Thyroid gland (tissue), 4 donors: ENCODE measurements around the gene SERPINA4.

Source experiments
- POLR2A ChIP-seq, 2 donors: fragments of 450-650 bp; IDR thresholded peaks; one replicate each; pipeline ENCODE4 v1.6.1; 2017; ENCODE audit warnings: antibody characterized with exemption in 2 of 2, mild to moderate bottlenecking in 2 of 2, moderate library complexity in 1 of 2
- TF ChIP-seq, protein P1 (sequence below), 6 experiments: fragments of 200-600 bp in 3 of 6; fragments of 450-650 bp in 3 of 6; sonication (generic) in 3 of 6; IDR thresholded peaks; one replicate each; pipeline ENCODE4 v1.5.1; 2016 to 2019; ENCODE audit warnings: antibody characterized with exemption in 6 of 6, mild to moderate bottlenecking in 2 of 6, inconsistent platforms in 1 of 6, moderate library complexity in 1 of 6

DNA sequence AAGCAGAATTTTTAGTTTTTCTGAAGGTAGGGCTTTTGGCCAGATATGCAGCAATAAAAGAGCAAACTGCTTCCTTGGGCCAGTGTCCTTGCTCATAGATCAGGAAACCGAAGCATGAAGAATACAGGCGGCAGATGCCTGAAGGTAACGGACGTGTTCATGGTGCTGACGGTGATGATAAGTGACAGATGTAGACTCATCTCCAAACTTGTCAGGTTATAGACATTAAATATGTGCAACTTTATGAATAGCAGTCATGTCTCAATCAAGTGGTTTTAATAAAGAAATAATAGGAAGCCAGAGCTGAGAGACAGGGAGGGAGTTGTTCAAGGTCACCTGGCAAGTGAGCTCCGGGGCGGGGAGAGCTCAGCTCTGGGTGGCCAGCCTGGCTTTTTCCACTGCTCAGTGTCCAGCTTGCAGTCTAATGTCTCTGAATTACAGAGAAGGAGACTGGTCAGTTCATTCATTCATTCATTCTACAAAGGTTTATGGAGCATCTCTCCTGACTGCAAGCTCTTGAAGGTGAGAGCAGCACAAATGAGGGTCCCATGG is 21.0 kb downstream of the SERPINA4 start:
- TF ChIP-seq POLR2A (IDR thresholded peaks at IDR 0.05): no peak
- TF ChIP-seq, protein P1, sequence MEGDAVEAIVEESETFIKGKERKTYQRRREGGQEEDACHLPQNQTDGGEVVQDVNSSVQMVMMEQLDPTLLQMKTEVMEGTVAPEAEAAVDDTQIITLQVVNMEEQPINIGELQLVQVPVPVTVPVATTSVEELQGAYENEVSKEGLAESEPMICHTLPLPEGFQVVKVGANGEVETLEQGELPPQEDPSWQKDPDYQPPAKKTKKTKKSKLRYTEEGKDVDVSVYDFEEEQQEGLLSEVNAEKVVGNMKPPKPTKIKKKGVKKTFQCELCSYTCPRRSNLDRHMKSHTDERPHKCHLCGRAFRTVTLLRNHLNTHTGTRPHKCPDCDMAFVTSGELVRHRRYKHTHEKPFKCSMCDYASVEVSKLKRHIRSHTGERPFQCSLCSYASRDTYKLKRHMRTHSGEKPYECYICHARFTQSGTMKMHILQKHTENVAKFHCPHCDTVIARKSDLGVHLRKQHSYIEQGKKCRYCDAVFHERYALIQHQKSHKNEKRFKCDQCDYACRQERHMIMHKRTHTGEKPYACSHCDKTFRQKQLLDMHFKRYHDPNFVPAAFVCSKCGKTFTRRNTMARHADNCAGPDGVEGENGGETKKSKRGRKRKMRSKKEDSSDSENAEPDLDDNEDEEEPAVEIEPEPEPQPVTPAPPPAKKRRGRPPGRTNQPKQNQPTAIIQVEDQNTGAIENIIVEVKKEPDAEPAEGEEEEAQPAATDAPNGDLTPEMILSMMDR (IDR thresholded peaks at IDR 0.05): no peak
